Ovary (tissue), 9 donors: ENCODE data around the gene UCK2. TPM values are rescaled to one million over a fixed set of nuclear protein-coding genes. Genes with fewer than 3 reads are reported as not detected.

Experiments
- DNase-seq, 5 donors: peaks; one replicate each; pipeline ENCODE4 v3.0.0-alpha.2; 2019 to 2020
- H3K27ac ChIP-seq, 2 donors: fragments of 200-600 bp; one replicate each; pipeline versions ENCODE4 v1.5.1 to v1.8.0; 2019 to 2022
- H3K27me3 ChIP-seq: fragments of 200-600 bp; one replicate; pipeline ENCODE4 v1.8.0; 2022
- H3K36me3 ChIP-seq: fragments of 200-600 bp; sonication (generic); one replicate; pipeline ENCODE4 v1.5.1; 2019
- H3K4me1 ChIP-seq: one replicate; pipeline ENCODE4 v1.8.1; 2013; ENCODE audit warnings: mild to moderate bottlenecking, moderate library complexity; ENCODE audit not compliant: insufficient read depth
- H3K4me3 ChIP-seq: fragments of 200-600 bp; sonication (generic); one replicate; pipeline ENCODE4 v1.5.1; 2017
- H3K9me3 ChIP-seq, 2 donors: fragments of 200-600 bp in 1 of 2; sonication (generic) in 1 of 2; one replicate each; pipeline versions ENCODE4 v1.5.1 to v1.8.1; 2013 to 2019; ENCODE audit warnings: mild to moderate bottlenecking in 1 of 2, moderate library complexity in 1 of 2
- CTCF ChIP-seq, 3 donors: fragments of 450-650 bp in 2 of 3; fragments of 200-600 bp in 1 of 3; IDR thresholded peaks; one replicate each; pipeline versions ENCODE4 v1.5.1 to v1.8.0; 2016 to 2022; ENCODE audit warnings: antibody characterized with exemption in 3 of 3, mild to moderate bottlenecking in 1 of 3
- EP300 ChIP-seq: sonication (generic); formaldehyde crosslinking; IDR thresholded peaks from one replicate; pipeline ENCODE4 v1.6.1; 2017; ENCODE audit warnings: antibody characterized with exemption
- POLR2A ChIP-seq: fragments of 450-650 bp; IDR thresholded peaks from one replicate; pipeline ENCODE4 v1.6.1; 2017; ENCODE audit warnings: antibody characterized with exemption, mild to moderate bottlenecking, moderate library complexity
- WGBS, 3 donors: extraction: QIAGEN DNeasy Blood & Tissue Kit in 1 of 3; methylation state at CpG; one replicate each; pipeline versions ENCODE4 v1.1.5 to v1.1.7; 2013 to 2017; 5-methylcytosine and 5-hydroxymethylcytosine counted together
- intact Hi-C, 4 donors: fragments of 100-400 bp; cut with DNase I; formaldehyde crosslinking; loops; one replicate each; pipeline versions ENCODE4 v1.11.0 to v1.15.1; 2022 to 2023
- polyA plus RNA-seq, 2 donors: library from polyadenylated mRNA; stranded (reverse); fragments of 200-250 nt in 1 of 2; fragments of 350-450 nt in 1 of 2; fragmentation: Illumina TruSeq in 1 of 2; extraction: RNeasy Lipid Tissue Mini Kit (QIAGEN cat#74804) in 1 of 2; gene quantifications; one replicate each; pipeline ENCODE4 v1.2.3, GENCODE V29; 2013 to 2014
- total RNA-seq, 7 donors: library from RNA; depleted of rRNA in 2 of 7; stranded (reverse); fragments of >200 nt in 2 of 7; fragmentation: NEBNext Ultra II Directional in 3 of 7; extraction: Animal tissue kit (Norgen Biotek cat#: 25700) in 3 of 7; gene quantifications; one replicate each; pipeline versions ENCODE4 v1.1.0 to v1.2.4, GENCODE V29; 2016 to 2023
- donor health status: DM: no; HTN: no; CAD: no; lungs with moderate emphysema.
- donor health status: DM: no; HTN: no; CAD: no.
- donor health status: Bipolar disorder and iron deficiency.
- donor health status: DM: yes; HTN: yes; CAD: no.
- donor health status: DM: no; HTN: no; CAD: no.
- donor health status: DM: yes; HTN: yes; CAD: no.

Gene UCK2
- total and polyA plus RNA-seq, 9 donors: 7.3 to 22.7 (median 16.4) TPM

GRCh38 chr1:165841582-165842017 lies 14.2 kb downstream of the UCK2 start:
- WGBS, 3 donors: 83 to 91% (median 88%) methylated on average over 3 of the region's 3 CpGs
- Histone ChIP-seq H3K4me1 (peaks cover 5% of the 10 kb centered on the region), H3K27me3 (no peaks in the 10 kb centered on the region), H3K36me3 (no peaks in the 10 kb centered on the region), H3K27ac (no peak overlapping the region), H3K9me3 (no peaks in the 10 kb centered on the region), H3K4me3 (no peak overlapping the region)
- TF ChIP-seq EP300 (no peak), CTCF (IDR thresholded peaks at IDR 0.05) (no peak), POLR2A (no peak)
- no peak for DNase-seq
- intact Hi-C loops: no loop called here

- intact Hi-C loops: no loop called here
- 58 to 68% (median 60%) methylated on average over 2 of the region's 2 CpGs for WGBS, 3 donors
These were observed 14.7 kb downstream of the UCK2 start for GRCh38 chr1:165842023-165842670.

GRCh38 chr1:165842671-165843129 lies 15.3 kb downstream of the UCK2 start:
- intact Hi-C loops: no loop called here
- Histone ChIP-seq H3K4me3 (no peak overlapping the region), H3K4me1 (peaks cover 5% of the 10 kb centered on the region), H3K27ac (no peak overlapping the region), H3K36me3 (no peaks in the 10 kb centered on the region), H3K27me3 (no peaks in the 10 kb centered on the region), H3K9me3 (no peaks in the 10 kb centered on the region)
- 23 to 30% (median 28%) methylated on average over 5 of the region's 5 CpGs for WGBS, 3 donors
- no peak for DNase-seq
- TF ChIP-seq EP300: no peak
- TF ChIP-seq CTCF (IDR thresholded peaks at IDR 0.05): no peak
- no peak for TF ChIP-seq POLR2A

More at GRCh38 chr1:165842023-165842670, 14.7 kb downstream of the UCK2 start:
- Histone ChIP-seq H3K27me3 (no peaks in the 10 kb centered on the region), H3K36me3 (no peaks in the 10 kb centered on the region), H3K4me3 (no peak overlapping the region), H3K4me1 (peaks cover 5% of the 10 kb centered on the region), H3K27ac (no peak overlapping the region), H3K9me3 (no peaks in the 10 kb centered on the region)
- DNase-seq: no peak
- TF ChIP-seq EP300: no peak
- TF ChIP-seq CTCF (IDR thresholded peaks at IDR 0.05): no peak
- TF ChIP-seq POLR2A: no peak

GRCh38 chr1:165843304-165843703 lies 15.9 kb downstream of the UCK2 start:
- 50 to 69% (median 59%) methylated on average over 1 of the region's 1 CpG for WGBS, 3 donors
- Histone ChIP-seq H3K36me3 (no peaks in the 10 kb centered on the region), H3K4me3 (no peak overlapping the region), H3K4me1 (peaks cover 4% of the 10 kb centered on the region), H3K27ac (no peak overlapping the region), H3K27me3 (no peaks in the 10 kb centered on the region), H3K9me3 (no peaks in the 10 kb centered on the region)
- TF ChIP-seq POLR2A: no peak
- no peak for TF ChIP-seq EP300
- TF ChIP-seq CTCF (IDR thresholded peaks at IDR 0.05): no peak
- intact Hi-C loops: no loop called here
- DNase-seq: no peak
